ENCODE results near the gene ZNF484. TPM values are rescaled to one million over a fixed set of nuclear protein-coding genes. Genes with fewer than 3 reads are reported as not detected.
"Not testable (repeated sequence)": the region's sequence is repeated elsewhere in the genome, so short reads cannot be mapped to it uniquely, and the experiment has no call there.

The ZNF484 gene
- total RNA-seq, 1 donor: 13.0 TPM

DNA sequence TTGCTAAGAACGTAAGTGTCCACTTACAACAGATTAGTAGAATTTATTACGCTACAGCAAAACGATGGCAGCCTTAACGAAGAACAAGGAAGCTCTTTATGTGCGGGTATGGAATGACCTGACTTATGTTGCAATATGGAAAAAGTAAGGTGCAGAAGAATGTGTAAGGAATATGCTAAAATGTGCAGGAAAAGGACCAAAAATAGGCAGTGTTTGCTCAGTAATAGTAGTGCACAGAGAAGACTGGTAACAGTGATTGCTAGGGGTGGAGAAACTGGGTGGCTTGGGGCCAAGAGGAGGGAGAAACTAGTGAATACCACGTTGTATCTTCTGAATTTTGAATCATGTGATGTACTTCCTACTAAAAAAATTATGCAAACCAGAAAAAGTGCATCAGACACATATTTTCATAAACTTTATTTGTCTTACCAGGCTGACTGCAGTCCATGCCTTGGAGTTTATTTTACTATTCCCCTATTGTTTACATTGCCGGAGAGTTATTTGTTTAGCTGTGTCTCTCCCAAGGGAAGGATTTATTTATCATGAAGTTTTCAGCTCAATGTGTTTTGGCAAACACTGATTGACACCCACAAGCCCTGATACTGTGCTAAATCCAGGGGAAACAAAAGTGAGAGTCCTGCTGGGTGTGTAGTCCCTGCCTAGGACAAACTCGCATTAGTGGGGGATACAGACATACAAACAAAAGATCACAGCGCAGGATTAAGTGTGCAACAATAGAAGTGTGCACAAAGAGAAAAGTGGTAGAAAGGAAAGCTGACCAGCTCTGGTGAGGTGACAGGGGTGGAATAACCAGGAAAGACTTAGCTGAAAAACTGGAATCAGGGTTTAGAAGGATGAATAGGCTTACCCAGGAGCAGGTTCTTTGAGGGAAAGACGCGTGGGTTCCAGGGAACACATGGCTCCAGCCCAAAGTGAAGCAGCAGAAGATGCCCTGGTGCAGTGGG lies 34.0 kb upstream of the ZNF484 start:
- no peak overlapping the region for H3K27ac ChIP-seq (ENCODE audit: low read depth, low read length)
- H4K20me1 ChIP-seq (ENCODE audit: insufficient read depth, low read length): no peaks in the 10 kb centered on the region
- no peaks in the 10 kb centered on the region for H3K9me3 ChIP-seq (ENCODE audit: low read depth, low read length)
- H2AFZ ChIP-seq (ENCODE audit: low read length): no peak overlapping the region
- H3K4me3 ChIP-seq (ENCODE audit: insufficient read depth, low read length): no peak overlapping the region
- H3K4me1 ChIP-seq (ENCODE audit: insufficient read depth, low read length): no peaks in the 10 kb centered on the region
- H3K27me3 ChIP-seq (ENCODE audit: insufficient read depth, low read length): peaks cover 18% of the 10 kb centered on the region
- peak; percentile 77 for DNase-seq (ENCODE audit: insufficient read length, low spot score, missing footprints)
- no peak overlapping the region for H3K4me2 ChIP-seq (ENCODE audit: insufficient read depth, low read length)
- TF ChIP-seq, protein P1, sequence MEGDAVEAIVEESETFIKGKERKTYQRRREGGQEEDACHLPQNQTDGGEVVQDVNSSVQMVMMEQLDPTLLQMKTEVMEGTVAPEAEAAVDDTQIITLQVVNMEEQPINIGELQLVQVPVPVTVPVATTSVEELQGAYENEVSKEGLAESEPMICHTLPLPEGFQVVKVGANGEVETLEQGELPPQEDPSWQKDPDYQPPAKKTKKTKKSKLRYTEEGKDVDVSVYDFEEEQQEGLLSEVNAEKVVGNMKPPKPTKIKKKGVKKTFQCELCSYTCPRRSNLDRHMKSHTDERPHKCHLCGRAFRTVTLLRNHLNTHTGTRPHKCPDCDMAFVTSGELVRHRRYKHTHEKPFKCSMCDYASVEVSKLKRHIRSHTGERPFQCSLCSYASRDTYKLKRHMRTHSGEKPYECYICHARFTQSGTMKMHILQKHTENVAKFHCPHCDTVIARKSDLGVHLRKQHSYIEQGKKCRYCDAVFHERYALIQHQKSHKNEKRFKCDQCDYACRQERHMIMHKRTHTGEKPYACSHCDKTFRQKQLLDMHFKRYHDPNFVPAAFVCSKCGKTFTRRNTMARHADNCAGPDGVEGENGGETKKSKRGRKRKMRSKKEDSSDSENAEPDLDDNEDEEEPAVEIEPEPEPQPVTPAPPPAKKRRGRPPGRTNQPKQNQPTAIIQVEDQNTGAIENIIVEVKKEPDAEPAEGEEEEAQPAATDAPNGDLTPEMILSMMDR (IDR thresholded peaks at IDR 0.05; ENCODE audit: extremely low read depth, low read depth, low read length): no peak
- H3K36me3 ChIP-seq (ENCODE audit: insufficient read depth, low read length): no peaks in the 10 kb centered on the region
- H3K79me2 ChIP-seq (ENCODE audit: insufficient read depth, low read length): no peaks in the 10 kb centered on the region

DNA sequence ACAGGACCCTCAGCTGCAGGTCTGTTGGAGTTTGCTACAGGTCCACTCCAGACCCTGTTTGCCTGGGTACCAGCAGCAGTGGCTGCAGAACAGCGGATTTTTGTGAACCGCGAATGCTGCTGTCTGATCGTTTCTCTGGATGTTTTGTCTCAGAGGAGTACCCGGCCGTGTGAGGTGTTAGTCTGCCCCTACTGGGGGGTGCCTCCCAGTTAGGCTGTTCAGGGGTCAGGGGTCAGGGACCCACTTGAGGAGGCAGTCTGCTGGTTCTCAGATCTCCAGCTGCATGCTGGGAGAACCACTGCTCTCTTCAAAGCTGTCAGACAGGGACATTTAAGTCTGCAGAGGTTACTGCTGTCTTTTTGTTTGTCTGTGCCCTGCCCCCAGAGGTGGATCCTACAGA lies 27.3 kb upstream of the ZNF484 start:
- H3K4me2 ChIP-seq (ENCODE audit: insufficient read depth, low read length): not testable (repeated sequence)

DNA sequence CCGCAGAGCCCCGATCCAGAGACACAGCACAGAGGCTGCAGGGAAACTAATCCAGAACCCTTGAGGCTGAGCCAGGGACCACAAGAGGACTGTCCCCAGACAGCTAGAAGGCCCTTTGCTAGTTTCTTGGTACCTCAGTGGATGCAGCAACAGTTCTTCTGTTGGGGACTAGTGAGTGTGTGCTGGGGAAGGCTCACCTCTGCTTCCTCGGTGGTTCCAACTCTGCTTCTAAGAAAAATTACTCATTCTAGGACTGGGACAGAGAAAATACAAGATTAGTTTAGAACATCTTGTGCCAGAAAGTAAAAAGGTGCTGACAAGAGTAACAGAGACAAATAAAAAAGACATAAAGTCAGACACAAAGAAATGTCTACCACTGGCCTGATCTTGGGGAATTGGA lies 19.5 kb upstream of the ZNF484 start:
- H3K4me3 ChIP-seq (ENCODE audit: insufficient read depth, low read length): no peak overlapping the region
- TF ChIP-seq, protein P1 (IDR thresholded peaks at IDR 0.05; ENCODE audit: extremely low read depth, low read depth, low read length): no peak
- H3K9me3 ChIP-seq (ENCODE audit: low read depth, low read length): no peaks in the 10 kb centered on the region
- DNase-seq (ENCODE audit: insufficient read length, low spot score, missing footprints): no peak
- H3K27me3 ChIP-seq (ENCODE audit: insufficient read depth, low read length): no peaks in the 10 kb centered on the region
- no peak overlapping the region for H3K4me2 ChIP-seq (ENCODE audit: insufficient read depth, low read length)
- H4K20me1 ChIP-seq (ENCODE audit: insufficient read depth, low read length): no peaks in the 10 kb centered on the region
- H2AFZ ChIP-seq (ENCODE audit: low read length): no peak overlapping the region
- H3K36me3 ChIP-seq (ENCODE audit: insufficient read depth, low read length): no peaks in the 10 kb centered on the region
- H3K79me2 ChIP-seq (ENCODE audit: insufficient read depth, low read length): no peaks in the 10 kb centered on the region
- H3K4me1 ChIP-seq (ENCODE audit: insufficient read depth, low read length): no peaks in the 10 kb centered on the region
- no peak overlapping the region for H3K27ac ChIP-seq (ENCODE audit: low read depth, low read length)

More for the DNA sequence above, 27.3 kb upstream of the ZNF484 start:
- H3K36me3 ChIP-seq (ENCODE audit: insufficient read depth, low read length); H3K79me2 ChIP-seq (ENCODE audit: insufficient read depth, low read length); H3K27ac ChIP-seq (ENCODE audit: low read depth, low read length); H2AFZ ChIP-seq (ENCODE audit: low read length); H3K27me3 ChIP-seq (ENCODE audit: insufficient read depth, low read length); H3K4me3 ChIP-seq (ENCODE audit: insufficient read depth, low read length); H4K20me1 ChIP-seq (ENCODE audit: insufficient read depth, low read length); DNase-seq (ENCODE audit: insufficient read length, low spot score, missing footprints); H3K9me3 ChIP-seq (ENCODE audit: low read depth, low read length); H3K4me1 ChIP-seq (ENCODE audit: insufficient read depth, low read length): not testable (repeated sequence)

DNA sequence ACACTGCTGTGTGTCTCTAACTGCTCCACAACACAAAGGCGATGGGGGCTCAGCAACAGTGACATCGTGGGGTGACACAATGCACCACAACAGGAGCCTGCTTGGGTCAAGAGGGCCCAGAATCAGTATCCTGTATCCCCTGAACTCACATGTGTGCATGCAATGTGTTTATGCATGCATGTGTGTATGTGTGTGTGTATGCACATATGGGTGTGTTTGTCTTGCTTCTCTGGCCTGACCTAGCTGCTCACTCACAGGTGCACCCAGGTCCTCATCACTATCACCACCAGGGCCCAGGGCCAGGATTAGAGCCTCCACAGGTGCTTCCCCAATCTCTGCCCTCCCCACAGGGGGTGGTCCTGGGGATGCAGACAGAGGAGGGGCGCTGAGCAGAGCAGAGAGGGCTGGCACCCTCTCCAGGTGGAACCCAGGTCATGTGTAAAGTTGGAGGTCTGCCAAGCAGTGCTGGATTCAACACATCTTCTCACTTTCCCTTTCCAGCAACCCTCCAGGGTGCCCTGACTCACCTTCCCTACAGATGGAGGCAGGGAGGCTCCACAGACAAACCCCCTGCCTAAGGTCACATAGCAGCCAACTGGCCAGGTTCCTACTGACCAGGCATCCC lies 18.1 kb upstream of the ZNF484 start:
- Histone ChIP-seq H3K4me1 (ENCODE audit: insufficient read depth, low read length) (no peaks in the 10 kb centered on the region), H3K27ac (ENCODE audit: low read depth, low read length) (no peak overlapping the region), H3K4me2 (ENCODE audit: insufficient read depth, low read length) (no peak overlapping the region), H3K79me2 (ENCODE audit: insufficient read depth, low read length) (no peaks in the 10 kb centered on the region), H3K4me3 (ENCODE audit: insufficient read depth, low read length) (no peak overlapping the region), H4K20me1 (ENCODE audit: insufficient read depth, low read length) (no peaks in the 10 kb centered on the region), H2AFZ (ENCODE audit: low read length) (no peak overlapping the region), H3K36me3 (ENCODE audit: insufficient read depth, low read length) (no peaks in the 10 kb centered on the region), H3K27me3 (ENCODE audit: insufficient read depth, low read length) (no peaks in the 10 kb centered on the region), H3K9me3 (ENCODE audit: low read depth, low read length) (no peaks in the 10 kb centered on the region)
- no peak for DNase-seq (ENCODE audit: insufficient read length, low spot score, missing footprints)
- TF ChIP-seq, protein P1 (IDR thresholded peaks at IDR 0.05; ENCODE audit: extremely low read depth, low read depth, low read length): no peak
